Subcutaneous adipose tissue (tissue), 4 donors: ENCODE data around the gene SLC12A8. TPM values are rescaled to one million over a fixed set of nuclear protein-coding genes. Genes with fewer than 3 reads are reported as not detected.

ENCODE experiments used
- CTCF ChIP-seq: fragments of 450-650 bp; IDR thresholded peaks from one replicate; pipeline ENCODE4 v1.5.1; 2016; ENCODE audit warnings: low read depth, mild to moderate bottlenecking, control low read depth, antibody characterized with exemption, moderate library complexity
- total RNA-seq, 4 donors: library from RNA; depleted of rRNA; stranded (reverse); fragments of >200 nt; gene quantifications; one replicate each; pipeline ENCODE4 v1.1.0, GENCODE V29; 2016

Gene SLC12A8
- total RNA-seq, 4 donors from 2014 or later: 0.66 to 1.0 TPM; not detected in 2

GRCh38 chr3:125137358-125138033 lies 75.1 kb downstream of the SLC12A8 start:
- no peak for TF ChIP-seq CTCF

- no peak for TF ChIP-seq CTCF
Measured at GRCh38 chr3:125136966-125137357, 75.6 kb downstream of the SLC12A8 start.

- no peak for TF ChIP-seq CTCF
Measured at GRCh38 chr3:125136515-125136914, 76.0 kb downstream of the SLC12A8 start.

GRCh38 chr3:125134952-125135351 lies 77.6 kb downstream of the SLC12A8 start:
- no peak for TF ChIP-seq CTCF

- no peak for TF ChIP-seq CTCF
Measured at GRCh38 chr3:125132815-125133214, 79.7 kb downstream of the SLC12A8 start.

- no peak for TF ChIP-seq CTCF
Measured at GRCh38 chr3:125129512-125129997, 83.0 kb downstream of the SLC12A8 start.

- TF ChIP-seq CTCF: no peak
Measured at GRCh38 chr3:125128861-125129501, 83.6 kb downstream of the SLC12A8 start.
